Choroid plexus epithelial cell (primary cell): ENCODE results near the gene BCAS3.

ENCODE experiments used
- DNase-seq: peaks from one replicate; pipeline ENCODE4 v3.0.0-alpha.2; 2010; ENCODE audit warnings: low read depth
- H3K4me3 ChIP-seq: 2 replicates; pipeline ENCODE4 v1.5.1; 2011; ENCODE audit warnings: low read depth, mild to moderate bottlenecking, control low read depth, low read length, moderate library complexity
- CTCF ChIP-seq: conservative IDR thresholded peaks from 2 replicates; pipeline ENCODE4 v1.5.1; 2011; ENCODE audit warnings: low read depth, mild to moderate bottlenecking, control low read depth, inconsistent platforms, low read length, moderate library complexity

BCAS3 gene

DNA sequence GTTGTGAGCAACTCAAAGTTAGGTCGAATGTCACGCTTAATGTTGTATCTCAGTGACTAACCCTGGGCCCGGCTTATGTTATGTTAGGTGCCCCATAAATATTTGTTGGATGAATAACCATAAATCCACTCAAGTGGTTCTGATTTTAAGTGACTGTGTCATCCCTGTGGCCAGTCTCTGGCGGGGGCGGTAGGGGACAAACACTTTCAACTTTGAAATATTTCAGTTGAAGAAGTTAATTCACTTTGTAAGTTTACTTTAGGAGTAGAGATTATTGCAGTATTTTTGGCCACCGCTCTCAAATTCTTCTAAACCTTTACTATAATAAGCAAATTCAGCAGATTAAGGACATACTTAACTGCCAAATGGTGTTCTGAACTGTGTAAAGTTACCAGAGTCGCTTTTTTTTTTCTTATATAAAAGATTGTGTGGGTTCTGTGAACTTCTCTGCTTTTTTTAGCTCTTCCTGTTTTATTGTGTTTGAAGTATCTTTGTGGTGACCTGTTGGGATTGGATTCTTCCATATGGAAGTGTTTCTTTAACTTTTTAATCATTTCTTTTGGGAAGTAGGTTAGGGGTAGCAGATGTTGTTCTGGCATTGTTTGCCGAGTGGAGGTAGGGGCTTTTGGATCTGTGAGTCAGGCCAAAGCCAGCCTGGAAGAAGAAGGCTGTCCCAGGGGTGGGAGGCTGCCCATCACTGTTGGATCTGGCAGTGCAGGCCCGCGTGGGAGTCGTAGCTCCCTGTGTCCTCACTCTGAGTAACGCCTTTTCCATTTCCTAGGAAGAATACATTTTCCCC is 660.5 kb downstream of the BCAS3 start:
- peak; percentile 44 for DNase-seq
- H3K4me3 ChIP-seq = no peak overlapping the region
- TF ChIP-seq CTCF = no peak

- TF ChIP-seq CTCF = no peak
- DNase-seq = no peak
- H3K4me3 ChIP-seq = no peak overlapping the region
Measured at GRCh38 chr17:61338874-61339478, 661.3 kb downstream of the BCAS3 start.

GRCh38 chr17:61340431-61341209 is 663.0 kb downstream of the BCAS3 start:
- no peak overlapping the region for H3K4me3 ChIP-seq
- no peak for DNase-seq
- no peak for TF ChIP-seq CTCF

DNA sequence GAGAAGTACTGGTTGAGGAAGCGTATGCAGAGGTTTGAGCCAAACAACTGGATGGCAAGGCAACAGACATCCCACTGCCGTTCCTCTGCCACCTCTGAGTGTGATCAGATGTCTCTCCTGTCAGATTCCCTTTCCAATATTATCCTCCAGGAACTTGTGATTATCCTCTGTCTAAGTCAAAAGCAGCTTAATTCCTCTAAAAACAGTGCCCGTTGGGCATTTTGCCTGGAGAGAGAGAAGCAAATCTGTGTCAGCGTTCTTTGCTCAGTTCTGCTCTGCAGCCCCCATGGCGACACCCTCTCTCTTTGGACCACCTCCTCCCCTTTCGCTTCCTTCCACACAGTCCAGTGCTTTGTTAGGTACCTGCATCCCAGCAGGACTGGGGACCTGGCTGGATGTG is 665.9 kb downstream of the BCAS3 start:
- TF ChIP-seq CTCF = no peak
- no peak for DNase-seq
- no peak overlapping the region for H3K4me3 ChIP-seq

DNA sequence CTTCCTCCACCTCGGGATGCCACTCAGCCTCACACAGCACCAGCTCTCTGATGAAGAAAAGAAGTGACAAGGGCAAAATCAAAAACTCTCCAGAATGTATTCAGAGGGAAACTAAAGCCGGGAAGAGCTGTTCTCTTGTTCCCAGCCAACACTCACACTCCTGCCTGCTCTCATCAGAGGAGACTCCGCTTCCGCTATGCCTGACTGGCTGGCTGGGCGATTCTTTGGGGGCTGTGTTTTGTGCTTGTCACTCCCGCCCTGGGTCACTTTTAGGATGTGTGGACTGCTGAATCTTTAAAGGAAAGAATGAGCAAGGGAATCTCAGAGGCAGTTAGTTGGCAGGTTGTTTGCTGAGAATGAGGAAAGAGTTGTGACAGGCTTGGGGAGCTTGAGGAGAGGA is 667.4 kb downstream of the BCAS3 start:
- no peak for DNase-seq
- no peak for TF ChIP-seq CTCF
- no peak overlapping the region for H3K4me3 ChIP-seq

GRCh38 chr17:61345825-61346666 is 668.4 kb downstream of the BCAS3 start:
- no peak for TF ChIP-seq CTCF
- no peak for DNase-seq
- H3K4me3 ChIP-seq = no peak overlapping the region
